GM19099 (cell line): ENCODE data around the gene HOXA4.

Experiments
- POLR2A ChIP-seq: IDR thresholded peaks from 3 replicates; pipeline ENCODE4 v1.6.1; 2011; ENCODE audit warnings: low read depth; ENCODE audit not compliant: insufficient read length; ENCODE audit errors: extremely low read depth

Gene HOXA4

DNA sequence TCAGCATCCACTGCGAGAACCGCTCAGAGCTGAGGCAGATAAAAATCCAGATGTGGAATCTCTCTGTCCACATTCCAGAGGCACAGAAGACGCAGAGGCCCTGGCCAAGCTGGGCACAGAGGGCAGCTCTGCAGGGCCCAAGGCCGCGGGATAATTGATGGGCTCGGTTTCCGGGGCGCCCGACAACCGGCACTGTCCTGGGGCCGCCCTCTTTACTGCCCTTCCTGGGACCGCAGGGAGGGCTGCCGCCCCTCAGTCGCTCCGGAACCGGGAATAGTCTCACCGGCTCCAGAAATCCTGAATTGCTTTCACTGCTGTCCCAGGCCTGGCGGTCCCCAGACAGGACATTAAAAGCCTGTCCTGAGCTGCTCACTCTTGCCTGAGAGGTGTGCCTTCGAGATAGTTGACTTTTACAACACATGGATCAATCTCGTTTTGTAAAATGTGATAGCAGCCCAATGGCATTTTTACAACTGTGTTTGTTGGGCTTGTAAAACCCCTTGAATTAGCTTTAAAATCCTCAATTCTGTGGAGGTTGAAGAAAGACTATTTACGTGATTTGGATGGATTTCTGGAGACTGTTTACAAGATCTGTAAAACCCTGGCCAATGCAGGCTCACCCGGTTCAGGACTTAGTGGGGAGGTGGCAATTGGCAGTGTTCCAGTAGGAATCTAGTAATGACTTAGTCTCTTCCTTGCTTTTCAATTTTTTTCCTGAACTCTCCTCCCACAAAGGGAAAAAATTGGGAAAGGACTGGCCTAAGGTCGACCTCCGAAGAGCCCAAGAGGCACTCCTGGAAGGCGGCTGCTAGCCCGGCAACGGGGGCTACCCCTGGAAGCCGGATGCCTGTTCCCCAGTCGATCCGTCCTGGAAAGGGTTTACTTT, 18.4 kb upstream of the HOXA4 start:
- TF ChIP-seq POLR2A = no peak

- no peak for TF ChIP-seq POLR2A
Measured at GRCh38 chr7:27148031-27148755, 17.6 kb upstream of the HOXA4 start.

- TF ChIP-seq POLR2A = no peak
Measured at GRCh38 chr7:27147199-27148030, 16.9 kb upstream of the HOXA4 start, which contains the start of gene HOXA6. HOXA6 (minus strand) TSS chr7:27147774; CDS start chr7:27147749, 25 bp downstream.

DNA sequence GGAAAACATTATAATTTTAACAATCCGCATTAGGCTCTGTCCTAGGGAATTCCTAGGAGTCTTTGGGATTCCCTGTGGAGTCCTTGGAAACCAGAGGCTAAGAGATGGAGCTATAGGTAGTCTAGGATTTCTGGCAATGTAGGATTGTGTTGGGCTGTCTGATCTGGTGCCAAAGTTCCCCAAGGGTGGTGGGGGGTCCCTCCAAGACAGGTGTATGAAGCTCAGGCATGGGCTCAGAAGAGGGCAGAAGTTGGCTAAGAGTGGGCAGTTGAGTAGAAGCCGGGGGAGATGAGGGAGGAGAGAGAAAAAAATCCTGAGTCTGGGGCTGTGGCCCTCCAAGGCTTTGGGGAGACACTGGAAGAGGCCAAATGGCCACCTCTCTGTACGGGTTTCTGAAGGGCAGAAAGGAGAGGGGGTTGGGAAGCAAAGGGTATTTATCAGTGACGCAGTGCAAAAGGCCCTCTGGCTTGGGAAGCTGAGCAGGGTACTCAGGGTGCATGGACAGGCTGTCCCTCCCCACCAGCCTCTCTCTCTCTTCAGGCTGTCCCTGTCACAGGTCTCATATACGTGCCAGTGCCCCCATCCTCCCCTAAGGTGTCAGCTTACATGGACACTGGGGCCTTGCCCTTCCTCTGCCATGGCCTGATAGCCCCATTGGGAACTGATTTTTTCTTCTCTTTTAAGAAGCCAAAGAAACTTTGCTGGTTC, 16.1 kb upstream of the HOXA4 start:
- TF ChIP-seq POLR2A = no peak

- no peak for TF ChIP-seq POLR2A
Measured at GRCh38 chr7:27145914-27146412, 15.4 kb upstream of the HOXA4 start.

- TF ChIP-seq POLR2A = no peak
Measured at GRCh38 chr7:27145165-27145913, 14.8 kb upstream of the HOXA4 start.

DNA sequence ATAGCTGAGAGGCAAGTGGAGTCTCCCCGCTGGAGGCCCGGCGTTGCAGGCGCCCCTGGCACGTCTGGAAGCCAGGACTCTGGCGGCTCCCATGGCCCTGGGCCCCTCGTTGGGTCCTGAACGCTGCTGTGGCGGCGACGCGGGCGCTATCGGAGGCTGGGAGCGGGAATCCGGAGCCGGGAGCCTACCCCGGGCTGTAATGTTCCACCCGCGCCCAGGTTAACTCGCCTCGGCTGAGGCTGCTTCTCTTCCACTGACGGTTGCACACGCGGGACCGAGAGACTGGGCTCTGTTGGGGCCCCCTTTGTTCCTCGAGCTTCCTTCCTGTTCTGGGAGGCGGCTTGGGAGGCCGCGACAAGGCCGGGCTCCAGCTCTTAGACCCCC, 14.2 kb upstream of the HOXA4 start:
- no peak for TF ChIP-seq POLR2A

GRCh38 chr7:27143950-27144780, 13.6 kb upstream of the HOXA4 start:
- TF ChIP-seq POLR2A = no peak

GRCh38 chr7:27143023-27143949, 12.7 kb upstream of the HOXA4 start, which contains the start of gene HOXA5:
HOXA5 (minus strand) TSS chr7:27143681; CDS start chr7:27143607, 74 bp downstream.
- TF ChIP-seq POLR2A = no peak

DNA sequence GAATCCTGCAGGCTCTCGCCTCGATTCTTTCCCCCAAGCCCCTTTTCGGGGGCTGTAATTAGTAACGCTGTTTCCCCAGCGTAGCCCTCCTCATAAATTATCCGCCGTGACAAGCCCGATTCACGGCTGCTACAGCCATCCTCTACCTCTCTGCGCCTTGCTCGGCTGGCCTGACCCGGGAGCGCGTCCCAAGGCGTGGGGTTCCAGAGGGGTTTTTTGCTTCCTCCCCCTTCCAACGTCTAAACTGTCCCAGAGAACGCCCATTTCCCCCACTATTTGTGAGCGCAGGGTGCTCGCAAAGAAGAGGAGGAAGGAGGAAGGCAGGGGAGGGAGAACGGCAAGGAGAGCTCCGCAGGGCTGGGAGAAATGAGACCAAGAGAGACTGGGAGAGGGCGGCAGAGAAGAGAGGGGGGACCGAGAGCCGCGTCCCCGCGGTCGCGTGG, 12.0 kb upstream of the HOXA4 start:
- TF ChIP-seq POLR2A = no peak

- TF ChIP-seq POLR2A = no peak
Measured at GRCh38 chr7:27141923-27142579, 11.5 kb upstream of the HOXA4 start.
